Neutrophil (primary cell): Measurements from ENCODE around the gene VSIG10.

Experiments used
- H3K27ac ChIP-seq: fragments of 200-600 bp; sonication (generic); 2 replicates; pipeline ENCODE4 v1.5.1; 2016; ENCODE audit warnings: mild to moderate bottlenecking, moderate library complexity
- H3K27me3 ChIP-seq: fragments of 200-600 bp; sonication (generic); 2 replicates; pipeline ENCODE4 v1.6.0; 2016; ENCODE audit warnings: mild to moderate bottlenecking
- H3K36me3 ChIP-seq: fragments of 200-600 bp; sonication (generic); 2 replicates; pipeline ENCODE4 v1.5.1; 2017
- H3K4me1 ChIP-seq, 2 experiments: fragments of 200-600 bp in 1 of 2; sonication (generic) in 1 of 2; 1 replicate in 1 of 2; 2 replicates in 1 of 2; pipeline versions ENCODE4 v1.5.1 to v1.6.1; 2013 to 2016; ENCODE audit warnings: low read depth in 1 of 2, low read length in 1 of 2, mild to moderate bottlenecking in 1 of 2, moderate library complexity in 1 of 2; ENCODE audit not compliant: control insufficient read depth in 1 of 2, insufficient read depth in 1 of 2
- H3K4me3 ChIP-seq, 2 experiments: fragments of 200-600 bp in 1 of 2; sonication (generic) in 1 of 2; 1 replicate in 1 of 2; 2 replicates in 1 of 2; pipeline ENCODE4 v1.5.1; 2013 to 2016; ENCODE audit warnings: low read depth in 1 of 2, low read length in 1 of 2, mild to moderate bottlenecking in 1 of 2, moderate library complexity in 1 of 2
- H3K9me3 ChIP-seq: fragments of 200-600 bp; sonication (generic); 2 replicates; pipeline ENCODE4 v1.5.1; 2016
- TF ChIP-seq, protein P1 (sequence below): fragments of 200-600 bp; sonication (generic); IDR thresholded peaks from 2 replicates; pipeline ENCODE4 v1.5.1; 2016; ENCODE audit warnings: antibody characterized with exemption

The VSIG10 gene

DNA sequence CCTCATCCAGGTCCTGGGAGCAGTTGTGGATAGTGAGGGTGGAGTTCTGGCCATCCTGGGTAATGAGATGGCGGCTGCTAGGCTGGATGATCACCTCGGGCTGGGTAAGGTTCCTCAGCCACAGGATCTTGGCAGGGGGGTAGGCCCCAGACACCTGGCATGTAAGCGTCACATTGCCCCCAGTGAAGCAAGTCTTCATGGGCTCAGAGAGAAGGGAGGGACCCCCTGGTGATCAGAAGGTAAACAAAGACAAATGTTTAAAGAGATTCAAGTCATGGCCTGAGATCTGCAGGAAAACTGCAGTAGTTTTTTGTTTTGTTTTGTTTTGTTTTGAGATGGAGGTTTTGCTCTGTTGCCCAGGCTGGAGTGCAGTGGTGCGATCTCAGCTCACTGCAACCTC lies 30.0 kb downstream of the VSIG10 start:
- Histone ChIP-seq H3K9me3 (no peaks in the 10 kb centered on the region), H3K4me3 (no peak overlapping the region), H3K4me1 (peaks cover 23 to 26% of the 10 kb centered on the region in 2 experiments), H3K27me3 (no peaks in the 10 kb centered on the region), H3K36me3 (no peaks in the 10 kb centered on the region), H3K27ac (no peak overlapping the region)
- TF ChIP-seq, protein P1, sequence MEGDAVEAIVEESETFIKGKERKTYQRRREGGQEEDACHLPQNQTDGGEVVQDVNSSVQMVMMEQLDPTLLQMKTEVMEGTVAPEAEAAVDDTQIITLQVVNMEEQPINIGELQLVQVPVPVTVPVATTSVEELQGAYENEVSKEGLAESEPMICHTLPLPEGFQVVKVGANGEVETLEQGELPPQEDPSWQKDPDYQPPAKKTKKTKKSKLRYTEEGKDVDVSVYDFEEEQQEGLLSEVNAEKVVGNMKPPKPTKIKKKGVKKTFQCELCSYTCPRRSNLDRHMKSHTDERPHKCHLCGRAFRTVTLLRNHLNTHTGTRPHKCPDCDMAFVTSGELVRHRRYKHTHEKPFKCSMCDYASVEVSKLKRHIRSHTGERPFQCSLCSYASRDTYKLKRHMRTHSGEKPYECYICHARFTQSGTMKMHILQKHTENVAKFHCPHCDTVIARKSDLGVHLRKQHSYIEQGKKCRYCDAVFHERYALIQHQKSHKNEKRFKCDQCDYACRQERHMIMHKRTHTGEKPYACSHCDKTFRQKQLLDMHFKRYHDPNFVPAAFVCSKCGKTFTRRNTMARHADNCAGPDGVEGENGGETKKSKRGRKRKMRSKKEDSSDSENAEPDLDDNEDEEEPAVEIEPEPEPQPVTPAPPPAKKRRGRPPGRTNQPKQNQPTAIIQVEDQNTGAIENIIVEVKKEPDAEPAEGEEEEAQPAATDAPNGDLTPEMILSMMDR = no peak

DNA sequence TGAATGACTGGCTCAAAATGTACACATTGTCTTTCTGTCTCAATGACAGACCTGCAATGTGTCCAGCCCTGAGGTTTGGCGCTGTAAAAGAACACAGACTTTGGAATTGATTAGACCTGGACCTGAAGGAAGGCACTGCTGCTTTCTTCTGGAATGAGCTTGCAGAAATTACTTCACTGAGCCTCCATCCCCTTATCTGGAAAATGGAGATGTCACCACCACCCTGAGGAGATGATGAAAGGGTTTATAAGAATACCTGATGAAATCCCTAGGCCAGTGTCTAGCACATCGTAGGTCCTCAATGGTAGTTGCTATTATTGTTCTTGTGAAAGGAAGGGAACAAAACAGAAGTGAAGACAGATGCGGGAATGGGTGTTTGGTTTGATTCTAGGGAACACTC lies 33.2 kb downstream of the VSIG10 start:
- Histone ChIP-seq H3K9me3 (no peaks in the 10 kb centered on the region), H3K27ac (no peak overlapping the region), H3K27me3 (no peaks in the 10 kb centered on the region), H3K4me3 (no peak overlapping the region), H3K36me3 (no peaks in the 10 kb centered on the region), H3K4me1 (peaks cover 34 to 42% of the 10 kb centered on the region in 2 experiments)
- TF ChIP-seq, protein P1 = no peak

DNA sequence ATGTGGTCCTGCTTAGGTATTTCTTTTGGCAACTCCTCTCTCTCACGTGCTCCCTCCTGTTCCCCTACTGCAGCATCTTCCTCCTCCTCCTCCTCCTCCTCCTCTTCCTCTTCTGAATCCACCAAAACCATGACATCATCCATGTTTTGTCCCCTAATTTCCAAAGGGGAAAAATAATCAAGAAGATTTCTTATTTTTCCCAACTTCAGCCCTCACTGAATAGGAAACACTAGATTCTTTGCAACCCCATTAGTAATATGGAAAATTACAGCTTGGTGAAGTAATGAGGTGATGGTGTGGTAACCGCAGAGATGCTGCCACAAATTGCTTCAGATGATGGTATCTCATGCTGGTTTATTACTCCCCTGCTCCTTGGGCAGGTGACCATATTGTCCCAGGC lies 35.4 kb downstream of the VSIG10 start:
- Histone ChIP-seq H3K36me3 (no peaks in the 10 kb centered on the region), H3K4me1 (peaks cover 56 to 64% of the 10 kb centered on the region in 2 experiments), H3K9me3 (no peaks in the 10 kb centered on the region), H3K27ac (peak overlapping the region; percentile 38), H3K27me3 (no peaks in the 10 kb centered on the region), H3K4me3 (no peak overlapping the region)
- TF ChIP-seq, protein P1 = no peak

DNA sequence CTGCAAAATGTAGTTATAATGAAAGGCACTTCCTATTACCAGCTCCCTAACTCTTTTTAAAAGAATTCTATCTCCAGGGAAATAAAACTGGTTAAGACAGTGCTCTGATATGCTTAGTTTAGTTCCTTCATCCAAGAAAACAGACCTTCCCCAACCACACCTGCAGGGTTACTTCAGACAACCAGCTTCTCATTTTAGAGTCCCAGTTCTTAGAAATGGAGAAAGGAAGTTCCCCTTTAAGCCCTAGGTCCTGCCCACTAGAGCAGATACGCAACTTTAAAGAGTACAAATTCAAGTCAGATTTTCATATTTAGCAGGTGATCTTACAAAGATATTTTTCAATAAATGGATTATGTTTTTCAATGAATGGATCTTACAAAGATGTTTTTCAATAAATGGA lies 38.4 kb downstream of the VSIG10 start:
- H3K9me3 ChIP-seq = no peaks in the 10 kb centered on the region
- peak overlapping the region; percentile 68 for H3K27ac ChIP-seq
- TF ChIP-seq, protein P1 = peak; percentile 29
- no peaks in the 10 kb centered on the region for H3K36me3 ChIP-seq
- H3K4me3 ChIP-seq = peak overlapping the region; percentile 28
- H3K27me3 ChIP-seq = no peaks in the 10 kb centered on the region
- peaks cover 65 to 73% of the 10 kb centered on the region in 2 experiments for H3K4me1 ChIP-seq

DNA sequence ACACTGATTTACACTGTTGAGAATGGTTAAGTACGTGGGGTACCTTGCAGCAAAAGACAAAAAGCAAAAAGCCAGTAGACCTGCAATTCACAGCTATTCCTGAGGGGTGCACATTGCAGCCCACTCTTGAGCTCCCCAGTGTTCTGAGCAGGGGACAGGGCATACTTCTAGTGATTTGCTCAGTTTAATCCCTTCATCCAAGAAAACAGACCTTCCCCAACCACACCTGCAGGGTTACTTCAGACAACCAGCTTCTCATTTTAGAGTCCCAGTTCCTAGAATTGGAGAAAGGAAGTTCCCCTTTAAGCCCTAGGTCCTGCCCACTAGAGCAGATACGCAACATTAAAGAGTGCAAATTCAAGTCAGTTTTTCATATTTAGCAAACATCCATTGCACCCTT lies 39.2 kb downstream of the VSIG10 start:
- no peaks in the 10 kb centered on the region for H3K36me3 ChIP-seq
- peaks cover 65 to 73% of the 10 kb centered on the region in 2 experiments for H3K4me1 ChIP-seq
- peak overlapping the region; percentile 28 for H3K4me3 ChIP-seq
- H3K27me3 ChIP-seq = no peaks in the 10 kb centered on the region
- no peaks in the 10 kb centered on the region for H3K9me3 ChIP-seq
- TF ChIP-seq, protein P1 = no peak
- H3K27ac ChIP-seq = peak overlapping the region; percentile 68
